GM23338 (cell line): Measurements from ENCODE around the gene APBA1. TPM values are rescaled to one million over a fixed set of nuclear protein-coding genes. Genes with fewer than 3 reads are reported as not detected.
"Not testable (repeated sequence)": the region's sequence is repeated elsewhere in the genome, so short reads cannot be mapped to it uniquely, and the experiment has no call there.

Experiments
- ATAC-seq: fragments of 200-7000 bp; cut with Tn5 transposase; 3 replicates; pipeline ENCODE4 v1.9.1; 2020
- DNase-seq: peaks from one replicate; pipeline ENCODE4 v3.0.0-alpha.2; 2015; ENCODE audit warnings: low spot score
- H2AFZ ChIP-seq: fragments of 200-600 bp; sonication (generic); 2 replicates; pipeline ENCODE4 v1.8.0; 2016; ENCODE audit warnings: antibody characterized with exemption, mild to moderate bottlenecking, moderate library complexity
- H3F3A ChIP-seq: fragments of 200-600 bp; sonication (generic); replicated peaks from 2 replicates; pipeline ENCODE4 v1.8.0; 2017; ENCODE audit warnings: antibody characterized with exemption, mixed run types, low read depth
- H3K27ac ChIP-seq: fragments of 200-600 bp; sonication (generic); 2 replicates; pipeline ENCODE4 v1.6.1; 2016; ENCODE audit warnings: low read depth
- H3K27me3 ChIP-seq: fragments of 200-600 bp; sonication (generic); 2 replicates; pipeline ENCODE4 v1.8.0; 2016; ENCODE audit warnings: mild to moderate bottlenecking, mixed run types, moderate library complexity; ENCODE audit not compliant: insufficient read depth
- H3K36me3 ChIP-seq: fragments of 200-600 bp; sonication (generic); 2 replicates; pipeline ENCODE4 v1.8.0; 2016; ENCODE audit warnings: mild to moderate bottlenecking; ENCODE audit not compliant: insufficient read depth
- H3K4me1 ChIP-seq: fragments of 200-600 bp; sonication (generic); 2 replicates; pipeline ENCODE4 v1.8.0; 2016; ENCODE audit warnings: mild to moderate bottlenecking, moderate library complexity; ENCODE audit not compliant: insufficient read depth
- H3K4me2 ChIP-seq: fragments of 200-600 bp; sonication (generic); 2 replicates; pipeline ENCODE4 v1.7.1; 2017; ENCODE audit warnings: mixed run types
- H3K4me3 ChIP-seq: fragments of 200-600 bp; sonication (generic); 2 replicates; pipeline ENCODE4 v1.6.1; 2016; ENCODE audit warnings: mixed run types
- H3K79me2 ChIP-seq: fragments of 200-600 bp; sonication (generic); replicated peaks from 2 replicates; pipeline ENCODE4 v1.8.0; 2017; ENCODE audit warnings: mild to moderate bottlenecking; ENCODE audit not compliant: insufficient read depth
- H3K9me2 ChIP-seq: fragments of 200-600 bp; sonication (generic); 2 replicates; pipeline ENCODE4 v1.8.0; 2017; ENCODE audit not compliant: insufficient read depth
- H4K20me1 ChIP-seq: fragments of 200-600 bp; sonication (generic); replicated peaks from 2 replicates; pipeline ENCODE4 v1.8.0; 2017; ENCODE audit warnings: mild to moderate bottlenecking; ENCODE audit not compliant: insufficient read depth
- H3K27ac Mint-ChIP-seq: 2 replicates; pipeline ENCODE4 v1.8.0; 2020; ENCODE audit warnings: inconsistent platforms, mild to moderate bottlenecking, moderate library complexity, mixed read lengths
- H3K27me3 Mint-ChIP-seq: 3 replicates; pipeline ENCODE4 v1.8.0; 2022; ENCODE audit warnings: low read depth, mild to moderate bottlenecking, moderate library complexity, mixed read lengths, inconsistent platforms; ENCODE audit not compliant: insufficient read depth, poor library complexity
- H3K36me3 Mint-ChIP-seq: 3 replicates; pipeline ENCODE4 v1.8.0; 2021; ENCODE audit warnings: low read depth, mild to moderate bottlenecking, inconsistent platforms, moderate library complexity, mixed read lengths
- H3K4me1 Mint-ChIP-seq: 3 replicates; pipeline ENCODE4 v1.8.0; 2020; ENCODE audit warnings: mild to moderate bottlenecking, inconsistent platforms, mixed read lengths
- H3K4me3 Mint-ChIP-seq: 3 replicates; pipeline ENCODE4 v1.8.0; 2021; ENCODE audit warnings: moderate library complexity, mild to moderate bottlenecking, inconsistent platforms, mixed read lengths
- H3K9me3 Mint-ChIP-seq: 3 replicates; pipeline ENCODE4 v1.8.0; 2020; ENCODE audit warnings: moderate library complexity, mild to moderate bottlenecking, inconsistent platforms, mixed read lengths
- CREB1 ChIP-seq: fragments of 250-450 bp; sonication (Bioruptor Pico); IDR thresholded peaks from 2 replicates; pipeline ENCODE4 v1.5.0; 2020; ENCODE audit warnings: low read depth, mild to moderate bottlenecking, moderate library complexity
- EZH2 ChIP-seq: fragments of 200-600 bp; sonication (generic); IDR thresholded peaks from one replicate; pipeline ENCODE4 v1.8.0; 2017; ENCODE audit warnings: antibody characterized with exemption, mild to moderate bottlenecking, low read depth; ENCODE audit not compliant: unreplicated experiment
- NANOG ChIP-seq: IDR thresholded peaks from 2 replicates; pipeline ENCODE4 v1.6.1; 2016; ENCODE audit warnings: antibody characterized with exemption, borderline replicate concordance
- POLR2AphosphoS5 ChIP-seq: IDR thresholded peaks from 2 replicates; pipeline ENCODE4 v1.6.1; 2016; ENCODE audit warnings: antibody characterized with exemption, low read depth
- ZNF331 ChIP-seq: fragments of 250-450 bp; sonication (Bioruptor Pico); IDR thresholded peaks from 2 replicates; pipeline ENCODE4 v1.5.0; 2020; ENCODE audit warnings: low read depth, mild to moderate bottlenecking, moderate library complexity
- polyA plus RNA-seq: library from polyadenylated mRNA; unstranded; fragments of >200 nt; fragmentation: Nextera tagmentation; extraction: Ambion mirVana; gene quantifications from 2 replicates; pipeline ENCODE4 v1.2.1, GENCODE V29; 2016
- total RNA-seq: library from RNA; depleted of rRNA; stranded (reverse); fragments of >200 nt; shearing (Covaris generic); gene quantifications from 2 replicates; pipeline ENCODE4 v1.2.3, GENCODE V29; 2014
- TF ChIP-seq, protein P1 (sequence below): IDR thresholded peaks from one replicate; pipeline ENCODE4 v1.6.1; 2018; ENCODE audit warnings: antibody characterized with exemption; ENCODE audit not compliant: unreplicated experiment
- TF ChIP-seq, protein P2 (sequence below): fragments of 250-450 bp; sonication (Bioruptor Pico); IDR thresholded peaks from 2 replicates; pipeline ENCODE4 v1.5.0; 2020; ENCODE audit warnings: mild to moderate bottlenecking, moderate library complexity

APBA1 gene
- total and polyA plus RNA-seq, 2 experiments from 2014 or later: 0.26 to 1.0 TPM

DNA sequence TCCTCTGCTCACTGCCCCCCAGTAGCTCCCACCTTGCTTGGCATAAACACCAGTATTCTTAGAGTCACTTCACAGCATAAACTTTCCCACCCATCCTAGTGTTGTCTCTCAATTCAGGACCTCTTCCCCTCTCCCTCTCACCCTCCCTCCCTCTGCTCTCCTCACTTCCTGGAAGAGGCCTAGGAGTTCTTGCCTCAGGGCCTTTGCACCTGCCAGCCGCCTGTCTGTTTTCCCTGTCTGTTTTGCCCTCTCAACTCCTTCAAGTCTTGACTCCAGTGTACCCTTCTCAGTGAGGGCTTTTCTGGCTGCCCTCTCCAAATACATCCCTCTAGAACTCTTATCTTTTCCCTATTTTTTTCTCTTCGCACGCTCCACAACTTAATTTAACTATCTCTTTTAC, 260.9 kb downstream of the APBA1 start (continued):
- TF ChIP-seq, protein P1, sequence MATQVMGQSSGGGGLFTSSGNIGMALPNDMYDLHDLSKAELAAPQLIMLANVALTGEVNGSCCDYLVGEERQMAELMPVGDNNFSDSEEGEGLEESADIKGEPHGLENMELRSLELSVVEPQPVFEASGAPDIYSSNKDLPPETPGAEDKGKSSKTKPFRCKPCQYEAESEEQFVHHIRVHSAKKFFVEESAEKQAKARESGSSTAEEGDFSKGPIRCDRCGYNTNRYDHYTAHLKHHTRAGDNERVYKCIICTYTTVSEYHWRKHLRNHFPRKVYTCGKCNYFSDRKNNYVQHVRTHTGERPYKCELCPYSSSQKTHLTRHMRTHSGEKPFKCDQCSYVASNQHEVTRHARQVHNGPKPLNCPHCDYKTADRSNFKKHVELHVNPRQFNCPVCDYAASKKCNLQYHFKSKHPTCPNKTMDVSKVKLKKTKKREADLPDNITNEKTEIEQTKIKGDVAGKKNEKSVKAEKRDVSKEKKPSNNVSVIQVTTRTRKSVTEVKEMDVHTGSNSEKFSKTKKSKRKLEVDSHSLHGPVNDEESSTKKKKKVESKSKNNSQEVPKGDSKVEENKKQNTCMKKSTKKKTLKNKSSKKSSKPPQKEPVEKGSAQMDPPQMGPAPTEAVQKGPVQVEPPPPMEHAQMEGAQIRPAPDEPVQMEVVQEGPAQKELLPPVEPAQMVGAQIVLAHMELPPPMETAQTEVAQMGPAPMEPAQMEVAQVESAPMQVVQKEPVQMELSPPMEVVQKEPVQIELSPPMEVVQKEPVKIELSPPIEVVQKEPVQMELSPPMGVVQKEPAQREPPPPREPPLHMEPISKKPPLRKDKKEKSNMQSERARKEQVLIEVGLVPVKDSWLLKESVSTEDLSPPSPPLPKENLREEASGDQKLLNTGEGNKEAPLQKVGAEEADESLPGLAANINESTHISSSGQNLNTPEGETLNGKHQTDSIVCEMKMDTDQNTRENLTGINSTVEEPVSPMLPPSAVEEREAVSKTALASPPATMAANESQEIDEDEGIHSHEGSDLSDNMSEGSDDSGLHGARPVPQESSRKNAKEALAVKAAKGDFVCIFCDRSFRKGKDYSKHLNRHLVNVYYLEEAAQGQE: no peak
- TF ChIP-seq CREB1 (CRISPR knock-in tag): no peak
- no peak for TF ChIP-seq EZH2
- TF ChIP-seq, protein P2, sequence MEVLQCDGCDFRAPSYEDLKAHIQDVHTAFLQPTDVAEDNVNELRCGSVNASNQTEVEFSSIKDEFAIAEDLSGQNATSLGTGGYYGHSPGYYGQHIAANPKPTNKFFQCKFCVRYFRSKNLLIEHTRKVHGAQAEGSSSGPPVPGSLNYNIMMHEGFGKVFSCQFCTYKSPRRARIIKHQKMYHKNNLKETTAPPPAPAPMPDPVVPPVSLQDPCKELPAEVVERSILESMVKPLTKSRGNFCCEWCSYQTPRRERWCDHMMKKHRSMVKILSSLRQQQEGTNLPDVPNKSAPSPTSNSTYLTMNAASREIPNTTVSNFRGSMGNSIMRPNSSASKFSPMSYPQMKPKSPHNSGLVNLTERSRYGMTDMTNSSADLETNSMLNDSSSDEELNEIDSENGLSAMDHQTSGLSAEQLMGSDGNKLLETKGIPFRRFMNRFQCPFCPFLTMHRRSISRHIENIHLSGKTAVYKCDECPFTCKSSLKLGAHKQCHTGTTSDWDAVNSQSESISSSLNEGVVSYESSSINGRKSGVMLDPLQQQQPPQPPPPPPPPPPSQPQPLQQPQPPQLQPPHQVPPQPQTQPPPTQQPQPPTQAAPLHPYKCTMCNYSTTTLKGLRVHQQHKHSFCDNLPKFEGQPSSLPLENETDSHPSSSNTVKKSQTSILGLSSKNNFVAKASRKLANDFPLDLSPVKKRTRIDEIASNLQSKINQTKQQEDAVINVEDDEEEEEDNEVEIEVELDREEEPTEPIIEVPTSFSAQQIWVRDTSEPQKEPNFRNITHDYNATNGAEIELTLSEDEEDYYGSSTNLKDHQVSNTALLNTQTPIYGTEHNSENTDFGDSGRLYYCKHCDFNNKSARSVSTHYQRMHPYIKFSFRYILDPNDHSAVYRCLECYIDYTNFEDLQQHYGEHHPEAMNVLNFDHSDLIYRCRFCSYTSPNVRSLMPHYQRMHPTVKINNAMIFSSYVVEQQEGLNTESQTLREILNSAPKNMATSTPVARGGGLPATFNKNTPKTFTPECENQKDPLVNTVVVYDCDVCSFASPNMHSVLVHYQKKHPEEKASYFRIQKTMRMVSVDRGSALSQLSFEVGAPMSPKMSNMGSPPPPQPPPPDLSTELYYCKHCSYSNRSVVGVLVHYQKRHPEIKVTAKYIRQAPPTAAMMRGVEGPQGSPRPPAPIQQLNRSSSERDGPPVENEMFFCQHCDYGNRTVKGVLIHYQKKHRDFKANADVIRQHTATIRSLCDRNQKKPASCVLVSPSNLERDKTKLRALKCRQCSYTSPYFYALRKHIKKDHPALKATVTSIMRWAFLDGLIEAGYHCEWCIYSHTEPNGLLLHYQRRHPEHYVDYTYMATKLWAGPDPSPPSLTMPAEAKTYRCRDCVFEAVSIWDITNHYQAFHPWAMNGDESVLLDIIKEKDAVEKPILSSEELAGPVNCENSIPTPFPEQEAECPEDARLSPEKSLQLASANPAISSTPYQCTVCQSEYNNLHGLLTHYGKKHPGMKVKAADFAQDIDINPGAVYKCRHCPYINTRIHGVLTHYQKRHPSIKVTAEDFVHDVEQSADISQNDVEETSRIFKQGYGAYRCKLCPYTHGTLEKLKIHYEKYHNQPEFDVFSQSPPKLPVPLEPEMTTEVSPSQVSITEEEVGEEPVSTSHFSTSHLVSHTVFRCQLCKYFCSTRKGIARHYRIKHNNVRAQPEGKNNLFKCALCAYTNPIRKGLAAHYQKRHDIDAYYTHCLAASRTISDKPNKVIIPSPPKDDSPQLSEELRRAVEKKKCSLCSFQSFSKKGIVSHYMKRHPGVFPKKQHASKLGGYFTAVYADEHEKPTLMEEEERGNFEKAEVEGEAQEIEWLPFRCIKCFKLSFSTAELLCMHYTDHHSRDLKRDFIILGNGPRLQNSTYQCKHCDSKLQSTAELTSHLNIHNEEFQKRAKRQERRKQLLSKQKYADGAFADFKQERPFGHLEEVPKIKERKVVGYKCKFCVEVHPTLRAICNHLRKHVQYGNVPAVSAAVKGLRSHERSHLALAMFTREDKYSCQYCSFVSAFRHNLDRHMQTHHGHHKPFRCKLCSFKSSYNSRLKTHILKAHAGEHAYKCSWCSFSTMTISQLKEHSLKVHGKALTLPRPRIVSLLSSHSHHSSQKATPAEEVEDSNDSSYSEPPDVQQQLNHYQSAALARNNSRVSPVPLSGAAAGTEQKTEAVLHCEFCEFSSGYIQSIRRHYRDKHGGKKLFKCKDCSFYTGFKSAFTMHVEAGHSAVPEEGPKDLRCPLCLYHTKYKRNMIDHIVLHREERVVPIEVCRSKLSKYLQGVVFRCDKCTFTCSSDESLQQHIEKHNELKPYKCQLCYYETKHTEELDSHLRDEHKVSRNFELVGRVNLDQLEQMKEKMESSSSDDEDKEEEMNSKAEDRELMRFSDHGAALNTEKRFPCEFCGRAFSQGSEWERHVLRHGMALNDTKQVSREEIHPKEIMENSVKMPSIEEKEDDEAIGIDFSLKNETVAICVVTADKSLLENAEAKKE (CRISPR knock-in tag): no peak
- no peak for TF ChIP-seq ZNF331 (CRISPR knock-in tag)
- no peak for TF ChIP-seq POLR2AphosphoS5

DNA sequence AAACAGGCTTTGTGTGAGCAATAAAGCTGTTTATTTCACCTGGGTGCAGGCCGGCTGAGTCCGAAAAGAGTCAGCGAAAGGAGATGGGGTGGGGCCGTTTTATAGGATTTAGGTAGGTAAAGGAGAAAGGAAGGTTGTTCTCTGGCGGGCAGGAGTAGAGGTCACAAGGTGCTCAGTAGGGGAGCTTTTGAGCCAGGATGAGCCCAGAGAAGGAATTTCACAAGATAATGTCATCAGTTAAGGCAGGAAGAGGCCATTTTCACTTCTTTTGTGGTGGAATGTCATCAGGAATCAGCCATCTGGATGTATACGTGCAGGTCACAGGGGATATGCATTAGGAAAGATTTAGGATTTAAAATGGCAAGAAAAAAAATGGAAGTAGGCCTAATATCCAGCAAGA, 262.2 kb downstream of the APBA1 start:
- not testable (repeated sequence) for H3K27me3 Mint-ChIP-seq, H3K4me3 ChIP-seq
- DNase-seq: peak; percentile 53

More for the DNA sequence above, 262.2 kb downstream of the APBA1 start:
- not testable (repeated sequence) for H4K20me1 ChIP-seq, H3K4me3 Mint-ChIP-seq, H3K27me3 ChIP-seq, H3K36me3 Mint-ChIP-seq, H3K9me2 ChIP-seq, H3K79me2 ChIP-seq, H3K36me3 ChIP-seq, H3K4me2 ChIP-seq, H3F3A ChIP-seq, H2AFZ ChIP-seq, ATAC-seq, H3K9me3 Mint-ChIP-seq
- H3K4me1 Mint-ChIP-seq: peaks cover 14% of the 10 kb centered on the region
- peak overlapping the region; percentile 64 for H3K27ac ChIP-seq
- peak overlapping the region; percentile 11 for H3K27ac Mint-ChIP-seq
- peaks cover 17% of the 10 kb centered on the region; the same call in 1 of the 2 replicates for H3K4me1 ChIP-seq
- peak; percentile 61; the same call in 1 of the 2 replicates for TF ChIP-seq NANOG
